HEK293 (cell line): Measurements from ENCODE around the gene SMURF1.

Source experiments
- INSM2 ChIP-seq: fragments of 450-650 bp; formaldehyde crosslinking; IDR thresholded peaks from 2 replicates; pipeline ENCODE4 v1.5.1; 2016; ENCODE audit warnings: missing biosample characterization, missing genetic modification characterization
- RBAK ChIP-seq: fragments of 450-650 bp; formaldehyde crosslinking; IDR thresholded peaks from 2 replicates; pipeline ENCODE4 v1.5.1; 2016; ENCODE audit warnings: missing biosample characterization, missing genetic modification characterization
- SALL2 ChIP-seq: fragments of 450-650 bp; formaldehyde crosslinking; IDR thresholded peaks from 2 replicates; pipeline ENCODE4 v1.5.0; 2017; ENCODE audit warnings: missing biosample characterization, mild to moderate bottlenecking, missing genetic modification characterization, borderline replicate concordance
- SCRT1 ChIP-seq: fragments of 450-650 bp; formaldehyde crosslinking; IDR thresholded peaks from 2 replicates; pipeline ENCODE4 v1.5.1; 2016; ENCODE audit warnings: missing biosample characterization, missing genetic modification characterization, borderline replicate concordance
- SP7 ChIP-seq: fragments of 450-650 bp; formaldehyde crosslinking; IDR thresholded peaks from 2 replicates; pipeline ENCODE4 v1.5.1; 2016; ENCODE audit warnings: missing biosample characterization, missing genetic modification characterization
- TCF7L2 ChIP-seq: IDR thresholded peaks from 2 replicates; pipeline ENCODE4 v1.6.1; 2011; ENCODE audit warnings: low read depth, mild to moderate bottlenecking, inconsistent platforms, low read length, moderate library complexity, borderline replicate concordance
- ZBTB17 ChIP-seq: fragments of 450-650 bp; formaldehyde crosslinking; IDR thresholded peaks from 2 replicates; pipeline ENCODE4 v1.5.1; 2016; ENCODE audit warnings: missing biosample characterization, missing genetic modification characterization
- ZNF121 ChIP-seq: fragments of 450-650 bp; formaldehyde crosslinking; IDR thresholded peaks from 2 replicates; pipeline ENCODE4 v1.5.1; 2016; ENCODE audit warnings: missing biosample characterization, missing genetic modification characterization
- ZNF140 ChIP-seq: fragments of 450-650 bp; formaldehyde crosslinking; IDR thresholded peaks from 2 replicates; pipeline ENCODE4 v1.5.1; 2016; ENCODE audit warnings: missing biosample characterization, missing genetic modification characterization
- ZNF16 ChIP-seq: fragments of 450-650 bp; formaldehyde crosslinking; IDR thresholded peaks from 2 replicates; pipeline ENCODE4 v1.5.1; 2016; ENCODE audit warnings: low read depth, missing biosample characterization, missing genetic modification characterization
- ZNF169 ChIP-seq: fragments of 450-650 bp; formaldehyde crosslinking; IDR thresholded peaks from 2 replicates; pipeline ENCODE4 v1.5.1; 2016; ENCODE audit warnings: missing biosample characterization, missing genetic modification characterization
- ZNF174 ChIP-seq: fragments of 450-650 bp; formaldehyde crosslinking; IDR thresholded peaks from 2 replicates; pipeline ENCODE4 v1.5.0; 2017; ENCODE audit warnings: missing biosample characterization, mild to moderate bottlenecking, missing genetic modification characterization
- ZNF223 ChIP-seq: fragments of 450-650 bp; formaldehyde crosslinking; IDR thresholded peaks from 2 replicates; pipeline ENCODE4 v1.5.1; 2016; ENCODE audit warnings: missing biosample characterization, missing genetic modification characterization
- ZNF280D ChIP-seq: fragments of 450-650 bp; formaldehyde crosslinking; IDR thresholded peaks from 2 replicates; pipeline ENCODE4 v1.5.1; 2016; ENCODE audit warnings: missing biosample characterization, missing genetic modification characterization
- ZNF350 ChIP-seq: fragments of 450-650 bp; formaldehyde crosslinking; IDR thresholded peaks from 2 replicates; pipeline ENCODE4 v1.5.0; 2017; ENCODE audit warnings: missing biosample characterization, mild to moderate bottlenecking, missing genetic modification characterization
- ZNF366 ChIP-seq: fragments of 450-650 bp; formaldehyde crosslinking; conservative IDR thresholded peaks from 2 replicates; pipeline ENCODE4 v1.5.1; 2016; ENCODE audit warnings: missing biosample characterization, missing genetic modification characterization
- ZNF37A ChIP-seq: fragments of 450-650 bp; IDR thresholded peaks from 2 replicates; pipeline ENCODE4 v1.5.1; 2018; ENCODE audit warnings: missing biosample characterization, missing genetic modification characterization
- ZNF510 ChIP-seq: fragments of 450-650 bp; formaldehyde crosslinking; IDR thresholded peaks from 2 replicates; pipeline ENCODE4 v1.5.1; 2018; ENCODE audit warnings: mild to moderate bottlenecking, missing genetic modification characterization, missing biosample characterization; ENCODE audit not compliant: insufficient replicate concordance
- ZNF529 ChIP-seq: fragments of 450-650 bp; formaldehyde crosslinking; IDR thresholded peaks from 2 replicates; pipeline ENCODE4 v1.5.1; 2017; ENCODE audit warnings: missing genetic modification characterization, missing biosample characterization; ENCODE audit not compliant: insufficient replicate concordance
- ZNF544 ChIP-seq: fragments of 450-650 bp; formaldehyde crosslinking; IDR thresholded peaks from 2 replicates; pipeline ENCODE4 v1.5.0; 2017; ENCODE audit warnings: missing biosample characterization, missing genetic modification characterization
- ZNF585B ChIP-seq: fragments of 450-650 bp; formaldehyde crosslinking; IDR thresholded peaks from 2 replicates; pipeline ENCODE4 v1.5.1; 2016; ENCODE audit warnings: missing biosample characterization, missing genetic modification characterization
- ZNF623 ChIP-seq: fragments of 450-650 bp; formaldehyde crosslinking; IDR thresholded peaks from 2 replicates; pipeline ENCODE4 v1.5.1; 2016; ENCODE audit warnings: missing biosample characterization, missing genetic modification characterization
- ZNF660 ChIP-seq: fragments of 450-650 bp; IDR thresholded peaks from 2 replicates; pipeline ENCODE4 v1.5.1; 2018; ENCODE audit warnings: missing biosample characterization, mild to moderate bottlenecking, missing genetic modification characterization
- ZNF677 ChIP-seq: fragments of 450-650 bp; IDR thresholded peaks from 2 replicates; pipeline ENCODE4 v1.5.0; 2018; ENCODE audit warnings: missing biosample characterization, mild to moderate bottlenecking, missing genetic modification characterization, moderate library complexity
- ZNF76 ChIP-seq: fragments of 450-650 bp; formaldehyde crosslinking; IDR thresholded peaks from 2 replicates; pipeline ENCODE4; 2016; ENCODE audit warnings: low read depth, missing biosample characterization, missing genetic modification characterization, borderline replicate concordance
- ZNF768 ChIP-seq: fragments of 450-650 bp; formaldehyde crosslinking; IDR thresholded peaks from 2 replicates; pipeline ENCODE4 v1.5.1; 2018; ENCODE audit warnings: missing biosample characterization, mild to moderate bottlenecking, missing genetic modification characterization
- ZNF776 ChIP-seq: fragments of 450-650 bp; formaldehyde crosslinking; IDR thresholded peaks from 2 replicates; pipeline ENCODE4 v1.5.0; 2017; ENCODE audit warnings: missing biosample characterization, missing genetic modification characterization, borderline replicate concordance
- ZXDB ChIP-seq: fragments of 450-650 bp; formaldehyde crosslinking; IDR thresholded peaks from 2 replicates; pipeline ENCODE4 v1.5.1; 2016; ENCODE audit warnings: missing biosample characterization, missing genetic modification characterization
- TF ChIP-seq, protein P1 (sequence below): fragments of 450-650 bp; formaldehyde crosslinking; IDR thresholded peaks from 2 replicates; pipeline ENCODE4 v1.5.1; 2016; ENCODE audit warnings: missing biosample characterization, missing genetic modification characterization
- TF ChIP-seq, protein P2 (sequence below): fragments of 450-650 bp; IDR thresholded peaks from 2 replicates; pipeline ENCODE4 v1.5.1; 2018; ENCODE audit warnings: missing biosample characterization, missing genetic modification characterization
- TF ChIP-seq, protein P3 (sequence below): fragments of 450-650 bp; formaldehyde crosslinking; IDR thresholded peaks from 2 replicates; pipeline ENCODE4; 2016; ENCODE audit warnings: missing biosample characterization, missing genetic modification characterization
- TF ChIP-seq, protein P4 (sequence below): fragments of 450-650 bp; formaldehyde crosslinking; IDR thresholded peaks from 2 replicates; pipeline ENCODE4 v1.5.1; 2016; ENCODE audit warnings: missing biosample characterization, missing genetic modification characterization

Gene SMURF1

GRCh38 chr7:99125505-99125865 lies 18.4 kb downstream of the SMURF1 start (continued):
- TF ChIP-seq SCRT1 (tag by site-specific recombination): no peak
- no peak for TF ChIP-seq ZNF585B (tag by site-specific recombination)
- no peak for TF ChIP-seq ZNF174
- TF ChIP-seq ZNF529 (tag by site-specific recombination): no peak
- no peak for TF ChIP-seq ZNF776 (tag by site-specific recombination)
- TF ChIP-seq ZNF544: no peak
- no peak for TF ChIP-seq ZNF677
- TF ChIP-seq, protein P1, sequence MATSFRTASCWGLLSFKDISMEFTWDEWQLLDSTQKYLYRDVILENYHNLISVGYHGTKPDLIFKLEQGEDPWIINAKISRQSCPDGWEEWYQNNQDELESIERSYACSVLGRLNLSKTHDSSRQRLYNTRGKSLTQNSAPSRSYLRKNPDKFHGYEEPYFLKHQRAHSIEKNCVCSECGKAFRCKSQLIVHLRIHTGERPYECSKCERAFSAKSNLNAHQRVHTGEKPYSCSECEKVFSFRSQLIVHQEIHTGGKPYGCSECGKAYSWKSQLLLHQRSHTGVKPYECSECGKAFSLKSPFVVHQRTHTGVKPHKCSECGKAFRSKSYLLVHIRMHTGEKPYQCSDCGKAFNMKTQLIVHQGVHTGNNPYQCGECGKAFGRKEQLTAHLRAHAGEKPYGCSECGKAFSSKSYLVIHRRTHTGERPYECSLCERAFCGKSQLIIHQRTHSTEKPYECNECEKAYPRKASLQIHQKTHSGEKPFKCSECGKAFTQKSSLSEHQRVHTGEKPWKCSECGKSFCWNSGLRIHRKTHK (tag by site-specific recombination): no peak
- TF ChIP-seq ZNF37A: no peak
- TF ChIP-seq SALL2 (tag by site-specific recombination): no peak
- no peak for TF ChIP-seq ZNF16 (tag by site-specific recombination)
- no peak for TF ChIP-seq ZNF280D (tag by site-specific recombination)
- TF ChIP-seq, protein P2, sequence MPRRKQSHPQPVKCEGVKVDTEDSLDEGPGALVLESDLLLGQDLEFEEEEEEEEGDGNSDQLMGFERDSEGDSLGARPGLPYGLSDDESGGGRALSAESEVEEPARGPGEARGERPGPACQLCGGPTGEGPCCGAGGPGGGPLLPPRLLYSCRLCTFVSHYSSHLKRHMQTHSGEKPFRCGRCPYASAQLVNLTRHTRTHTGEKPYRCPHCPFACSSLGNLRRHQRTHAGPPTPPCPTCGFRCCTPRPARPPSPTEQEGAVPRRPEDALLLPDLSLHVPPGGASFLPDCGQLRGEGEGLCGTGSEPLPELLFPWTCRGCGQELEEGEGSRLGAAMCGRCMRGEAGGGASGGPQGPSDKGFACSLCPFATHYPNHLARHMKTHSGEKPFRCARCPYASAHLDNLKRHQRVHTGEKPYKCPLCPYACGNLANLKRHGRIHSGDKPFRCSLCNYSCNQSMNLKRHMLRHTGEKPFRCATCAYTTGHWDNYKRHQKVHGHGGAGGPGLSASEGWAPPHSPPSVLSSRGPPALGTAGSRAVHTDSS (tag by site-specific recombination): peak; percentile 29; the same call in 1 of the 2 replicates
- TF ChIP-seq, protein P3, sequence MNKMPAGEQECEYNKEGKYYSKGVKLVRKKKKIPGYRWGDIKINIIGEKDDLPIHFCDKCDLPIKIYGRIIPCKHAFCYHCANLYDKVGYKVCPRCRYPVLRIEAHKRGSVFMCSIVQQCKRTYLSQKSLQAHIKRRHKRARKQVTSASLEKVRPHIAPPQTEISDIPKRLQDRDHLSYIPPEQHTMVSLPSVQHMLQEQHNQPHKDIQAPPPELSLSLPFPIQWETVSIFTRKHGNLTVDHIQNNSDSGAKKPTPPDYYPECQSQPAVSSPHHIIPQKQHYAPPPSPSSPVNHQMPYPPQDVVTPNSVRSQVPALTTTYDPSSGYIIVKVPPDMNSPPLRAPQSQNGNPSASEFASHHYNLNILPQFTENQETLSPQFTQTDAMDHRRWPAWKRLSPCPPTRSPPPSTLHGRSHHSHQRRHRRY (tag by site-specific recombination): no peak
- no peak for TF ChIP-seq ZNF660 (tag by site-specific recombination)
- TF ChIP-seq ZNF223: no peak
- TF ChIP-seq ZNF140: no peak
- no peak for TF ChIP-seq RBAK (tag by site-specific recombination)
- no peak for TF ChIP-seq SP7
- no peak for TF ChIP-seq ZNF366 (tag by site-specific recombination)
- peak; percentile 59; the same call in 1 of the 2 replicates for TF ChIP-seq INSM2
- TF ChIP-seq ZXDB (tag by site-specific recombination): no peak; the same call in 1 of the 2 replicates
- TF ChIP-seq ZNF623 (tag by site-specific recombination): no peak
- TF ChIP-seq TCF7L2: no peak
- peak; percentile 39 for TF ChIP-seq ZBTB17 (tag by site-specific recombination)
- no peak for TF ChIP-seq ZNF768 (tag by site-specific recombination)
- TF ChIP-seq ZNF350 (tag by site-specific recombination): no peak
- no peak for TF ChIP-seq ZNF76 (tag by site-specific recombination)
- TF ChIP-seq ZNF169 (tag by site-specific recombination): no peak
- TF ChIP-seq, protein P4, sequence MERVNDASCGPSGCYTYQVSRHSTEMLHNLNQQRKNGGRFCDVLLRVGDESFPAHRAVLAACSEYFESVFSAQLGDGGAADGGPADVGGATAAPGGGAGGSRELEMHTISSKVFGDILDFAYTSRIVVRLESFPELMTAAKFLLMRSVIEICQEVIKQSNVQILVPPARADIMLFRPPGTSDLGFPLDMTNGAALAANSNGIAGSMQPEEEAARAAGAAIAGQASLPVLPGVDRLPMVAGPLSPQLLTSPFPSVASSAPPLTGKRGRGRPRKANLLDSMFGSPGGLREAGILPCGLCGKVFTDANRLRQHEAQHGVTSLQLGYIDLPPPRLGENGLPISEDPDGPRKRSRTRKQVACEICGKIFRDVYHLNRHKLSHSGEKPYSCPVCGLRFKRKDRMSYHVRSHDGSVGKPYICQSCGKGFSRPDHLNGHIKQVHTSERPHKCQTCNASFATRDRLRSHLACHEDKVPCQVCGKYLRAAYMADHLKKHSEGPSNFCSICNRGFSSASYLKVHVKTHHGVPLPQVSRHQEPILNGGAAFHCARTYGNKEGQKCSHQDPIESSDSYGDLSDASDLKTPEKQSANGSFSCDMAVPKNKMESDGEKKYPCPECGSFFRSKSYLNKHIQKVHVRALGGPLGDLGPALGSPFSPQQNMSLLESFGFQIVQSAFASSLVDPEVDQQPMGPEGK (tag by site-specific recombination): peak; percentile 33; the same call in 1 of the 2 replicates
- no peak for TF ChIP-seq ZNF510 (tag by site-specific recombination)
- no peak for TF ChIP-seq ZNF121
